ENCODE measurements around the gene GSTM1.

The GSTM1 gene

DNA sequence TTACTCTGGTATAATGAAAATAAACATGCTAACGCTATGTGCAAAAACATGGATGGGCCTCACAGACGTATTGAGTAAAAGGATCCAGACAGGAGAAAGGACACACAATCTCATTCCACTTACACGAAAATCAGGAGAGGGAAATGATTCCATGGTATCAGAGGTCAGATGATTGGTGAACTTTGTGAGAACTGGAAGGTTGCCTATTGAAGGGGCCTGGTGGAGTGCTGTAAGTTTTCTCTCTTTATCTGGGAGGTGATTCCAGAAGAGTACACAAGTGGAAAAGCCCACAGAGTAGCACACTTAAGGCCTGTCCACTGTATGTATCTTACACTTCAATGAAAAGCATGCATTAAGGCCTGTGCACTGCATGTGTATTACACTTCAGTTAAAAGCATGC is 10.2 kb upstream of the GSTM1 start:
- TF ChIP-seq POLR2AphosphoS5 (IDR thresholded peaks at IDR 0.05; ENCODE audit: low read depth, low read length) = no peak
- no peak for TF ChIP-seq SIN3A (IDR thresholded peaks at IDR 0.05; ENCODE audit: borderline replicate concordance, insufficient read depth, low read length)
- TF ChIP-seq TAF1 (IDR thresholded peaks at IDR 0.05; ENCODE audit: borderline replicate concordance, insufficient read depth, low read length) = no peak
- TF ChIP-seq FOXP2 (optimal IDR thresholded peaks at IDR 0.05; ENCODE audit: borderline replicate concordance, extremely low read depth, extremely low read length, insufficient read depth) = no peak
- TF ChIP-seq, protein P1, sequence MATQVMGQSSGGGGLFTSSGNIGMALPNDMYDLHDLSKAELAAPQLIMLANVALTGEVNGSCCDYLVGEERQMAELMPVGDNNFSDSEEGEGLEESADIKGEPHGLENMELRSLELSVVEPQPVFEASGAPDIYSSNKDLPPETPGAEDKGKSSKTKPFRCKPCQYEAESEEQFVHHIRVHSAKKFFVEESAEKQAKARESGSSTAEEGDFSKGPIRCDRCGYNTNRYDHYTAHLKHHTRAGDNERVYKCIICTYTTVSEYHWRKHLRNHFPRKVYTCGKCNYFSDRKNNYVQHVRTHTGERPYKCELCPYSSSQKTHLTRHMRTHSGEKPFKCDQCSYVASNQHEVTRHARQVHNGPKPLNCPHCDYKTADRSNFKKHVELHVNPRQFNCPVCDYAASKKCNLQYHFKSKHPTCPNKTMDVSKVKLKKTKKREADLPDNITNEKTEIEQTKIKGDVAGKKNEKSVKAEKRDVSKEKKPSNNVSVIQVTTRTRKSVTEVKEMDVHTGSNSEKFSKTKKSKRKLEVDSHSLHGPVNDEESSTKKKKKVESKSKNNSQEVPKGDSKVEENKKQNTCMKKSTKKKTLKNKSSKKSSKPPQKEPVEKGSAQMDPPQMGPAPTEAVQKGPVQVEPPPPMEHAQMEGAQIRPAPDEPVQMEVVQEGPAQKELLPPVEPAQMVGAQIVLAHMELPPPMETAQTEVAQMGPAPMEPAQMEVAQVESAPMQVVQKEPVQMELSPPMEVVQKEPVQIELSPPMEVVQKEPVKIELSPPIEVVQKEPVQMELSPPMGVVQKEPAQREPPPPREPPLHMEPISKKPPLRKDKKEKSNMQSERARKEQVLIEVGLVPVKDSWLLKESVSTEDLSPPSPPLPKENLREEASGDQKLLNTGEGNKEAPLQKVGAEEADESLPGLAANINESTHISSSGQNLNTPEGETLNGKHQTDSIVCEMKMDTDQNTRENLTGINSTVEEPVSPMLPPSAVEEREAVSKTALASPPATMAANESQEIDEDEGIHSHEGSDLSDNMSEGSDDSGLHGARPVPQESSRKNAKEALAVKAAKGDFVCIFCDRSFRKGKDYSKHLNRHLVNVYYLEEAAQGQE (IDR thresholded peaks at IDR 0.05; ENCODE audit: insufficient read depth in 1 of 2, low read depth in 2 of 2, low read length in 2 of 2) = no peak

DNA sequence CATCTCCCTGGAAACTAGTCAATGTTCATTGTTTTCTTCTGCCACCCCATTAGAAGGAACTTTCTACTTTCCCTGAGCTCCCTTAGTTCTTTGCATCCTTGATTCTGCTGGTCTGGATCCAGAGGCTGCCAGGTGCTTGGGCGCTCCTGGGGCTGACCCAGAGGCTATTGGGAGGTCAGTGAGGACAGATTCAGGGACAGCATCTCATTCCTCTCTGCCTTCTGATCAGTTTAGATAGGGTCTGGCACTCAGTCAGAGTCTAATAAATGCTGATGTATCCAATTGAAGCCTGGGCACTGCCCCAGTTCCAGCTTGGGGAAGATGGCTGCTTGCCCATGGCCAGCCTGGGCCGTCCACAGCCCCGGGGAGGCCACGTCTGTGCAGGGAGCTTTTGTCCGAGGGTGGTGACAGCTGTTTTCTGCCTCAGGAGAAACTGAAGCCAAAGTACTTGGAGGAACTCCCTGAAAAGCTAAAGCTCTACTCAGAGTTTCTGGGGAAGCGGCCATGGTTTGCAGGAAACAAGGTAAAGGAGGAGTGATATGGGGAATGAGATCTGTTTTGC is 2.3 kb downstream of the GSTM1 start:
- TF ChIP-seq, protein P1 (IDR thresholded peaks at IDR 0.05; ENCODE audit: insufficient read depth in 1 of 2, low read depth in 2 of 2, low read length in 2 of 2) = no peak
- TF ChIP-seq SIN3A (IDR thresholded peaks at IDR 0.05; ENCODE audit: borderline replicate concordance, insufficient read depth, low read length) (no peak), POLR2AphosphoS5 (IDR thresholded peaks at IDR 0.05; ENCODE audit: low read depth, low read length) (no peak), FOXP2 (optimal IDR thresholded peaks at IDR 0.05; ENCODE audit: borderline replicate concordance, extremely low read depth, extremely low read length, insufficient read depth) (no peak), TAF1 (IDR thresholded peaks at IDR 0.05; ENCODE audit: borderline replicate concordance, insufficient read depth, low read length) (no peak)

GRCh38 chr1:109691759-109692158 is 4.1 kb downstream of the GSTM1 start:
- no peak for TF ChIP-seq SIN3A (IDR thresholded peaks at IDR 0.05; ENCODE audit: borderline replicate concordance, insufficient read depth, low read length)
- no peak for TF ChIP-seq FOXP2 (optimal IDR thresholded peaks at IDR 0.05; ENCODE audit: borderline replicate concordance, extremely low read depth, extremely low read length, insufficient read depth)
- TF ChIP-seq POLR2AphosphoS5 (IDR thresholded peaks at IDR 0.05; ENCODE audit: low read depth, low read length) = no peak
- no peak for TF ChIP-seq TAF1 (IDR thresholded peaks at IDR 0.05; ENCODE audit: borderline replicate concordance, insufficient read depth, low read length)
- TF ChIP-seq, protein P1 (IDR thresholded peaks at IDR 0.05; ENCODE audit: insufficient read depth in 1 of 2, low read depth in 2 of 2, low read length in 2 of 2) = no peak

DNA sequence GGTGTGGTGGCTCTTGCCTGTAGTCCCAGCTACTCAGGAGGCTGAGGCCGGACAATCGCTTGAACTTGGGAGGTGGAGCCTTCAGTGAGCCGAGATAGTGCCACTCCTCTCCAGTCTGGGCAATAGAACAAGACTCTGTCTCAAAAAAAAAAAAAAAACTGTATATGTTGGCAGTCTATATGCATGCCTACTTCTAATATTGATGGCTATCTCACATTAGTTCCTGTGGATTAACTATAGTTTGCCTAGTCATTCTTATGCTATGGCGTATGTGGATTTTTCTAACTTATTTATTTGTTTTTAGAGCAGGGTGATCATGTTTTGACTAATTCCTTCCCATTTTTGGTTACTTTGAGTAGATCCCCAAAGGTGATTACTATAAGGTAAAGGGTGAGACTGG is 9.4 kb downstream of the GSTM1 start:
- no peak for TF ChIP-seq TAF1 (IDR thresholded peaks at IDR 0.05; ENCODE audit: borderline replicate concordance, insufficient read depth, low read length)
- TF ChIP-seq, protein P1 (IDR thresholded peaks at IDR 0.05; ENCODE audit: insufficient read depth in 1 of 2, low read depth in 2 of 2, low read length in 2 of 2) = no peak
- no peak for TF ChIP-seq FOXP2 (optimal IDR thresholded peaks at IDR 0.05; ENCODE audit: borderline replicate concordance, extremely low read depth, extremely low read length, insufficient read depth)

GRCh38 chr1:109704173-109704572 is 16.6 kb downstream of the GSTM1 start:
- no peak for TF ChIP-seq SIN3A (IDR thresholded peaks at IDR 0.05; ENCODE audit: borderline replicate concordance, insufficient read depth, low read length)
- TF ChIP-seq TAF1 (IDR thresholded peaks at IDR 0.05; ENCODE audit: borderline replicate concordance, insufficient read depth, low read length) = no peak

Data from PFSK-1 (cell line).